ENCODE data around the gene MAP1LC3A. TPM values are rescaled to one million over a fixed set of nuclear protein-coding genes. Genes with fewer than 3 reads are reported as not detected.

MAP1LC3A gene
- total RNA-seq, 1 experiment from 2014 or later: 25.9 TPM

DNA sequence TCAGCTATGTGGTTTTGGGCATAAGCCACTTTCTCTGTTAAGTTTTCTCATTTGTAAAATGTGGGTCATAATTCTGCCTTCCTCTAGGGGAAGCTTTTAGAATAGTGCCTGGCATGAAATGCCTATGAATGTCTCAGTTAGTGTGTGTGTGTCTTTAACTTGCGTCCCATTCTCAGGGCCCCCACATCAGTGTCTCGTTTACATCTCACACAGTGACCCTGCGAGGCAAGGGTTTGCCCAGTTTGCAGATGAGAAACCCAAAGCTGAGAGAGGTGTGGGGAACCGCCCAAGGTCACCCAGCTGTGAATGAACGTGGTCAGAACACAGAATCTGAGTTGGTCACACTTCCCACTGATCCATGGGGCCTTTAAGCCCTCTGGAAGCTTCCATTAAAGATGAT lies 28.2 kb upstream of the MAP1LC3A start:
- H3K27ac ChIP-seq (ENCODE audit: insufficient read length, low read depth, low read length): no peak overlapping the region
- no peak overlapping the region for H3K9ac ChIP-seq (ENCODE audit: extremely low read depth, insufficient read length, low read length)
- no peak overlapping the region for H2BK15ac ChIP-seq (ENCODE audit: low read depth, low read length)
- H3K18ac ChIP-seq (ENCODE audit: insufficient read length, low read depth, low read length): no peak overlapping the region
- no peak overlapping the region for H3K23ac ChIP-seq (ENCODE audit: insufficient read length, low read depth, low read length)
- H2BK12ac ChIP-seq (ENCODE audit: insufficient read length, low read depth, low read length): no peak overlapping the region
- no peaks in the 10 kb centered on the region for H3K23me2 ChIP-seq (ENCODE audit: insufficient read length, low read depth, low read length, poor library complexity, severe bottlenecking)
- H2AK5ac ChIP-seq (ENCODE audit: insufficient read length, low read length): no peak overlapping the region
- H3K79me2 ChIP-seq (ENCODE audit: insufficient read depth, low read length): no peaks in the 10 kb centered on the region
- no peaks in the 10 kb centered on the region for H3K27me3 ChIP-seq (ENCODE audit: insufficient read depth, low read length)
- H2BK5ac ChIP-seq (ENCODE audit: insufficient read length, low read length): no peak overlapping the region
- H4K20me1 ChIP-seq (ENCODE audit: control insufficient read depth, insufficient read depth, insufficient read length): no peaks in the 10 kb centered on the region
- no peak overlapping the region for H4K8ac ChIP-seq (replicated peaks; ENCODE audit: insufficient read length, low read depth, low read length)
- no peak overlapping the region for H2BK120ac ChIP-seq (ENCODE audit: low read depth, low read length, poor library complexity, severe bottlenecking)
- Mint-ChIP-seq H3K4me1 (no peaks in the 10 kb centered on the region), H3K4me3 (no peak overlapping the region), H3K36me3 (ENCODE audit: insufficient read depth in 1 of 3, low read depth in 3 of 3) (peaks cover 21 to 82% (median 61%) of the 10 kb centered on the region in 3 experiments; a peak in 6 of 7 replicates), H3K9me3 (no peaks in the 10 kb centered on the region), H3K27me3 (ENCODE audit: low read depth) (no peaks in the 10 kb centered on the region), H3K27ac (no peak overlapping the region)
- H4K91ac ChIP-seq (ENCODE audit: insufficient read length, low read depth, low read length): no peak overlapping the region
- no peak overlapping the region for H2AFZ ChIP-seq (ENCODE audit: low read length)
- DNase-seq: no peak
- no peak overlapping the region for H3K56ac ChIP-seq (ENCODE audit: insufficient read length, low read depth, low read length)
- H3K9me3 ChIP-seq (ENCODE audit: control insufficient read depth, low read depth, low read length): no peaks in the 10 kb centered on the region
- no peak overlapping the region for H3K14ac ChIP-seq (ENCODE audit: insufficient read depth, low read length)
- no peaks in the 10 kb centered on the region for H3K79me1 ChIP-seq (ENCODE audit: insufficient read depth, low read depth, low read length, poor library complexity, severe bottlenecking)
- no peaks in the 10 kb centered on the region for H3K4me1 ChIP-seq (ENCODE audit: insufficient read depth, low read length)
- H2BK20ac ChIP-seq (ENCODE audit: low read depth, low read length, poor library complexity, severe bottlenecking): no peak overlapping the region
- H3K4ac ChIP-seq (ENCODE audit: low read depth, low read length): no peak overlapping the region
- no CpG with 5 or more reads among the region's 5 CpGs for WGBS (ENCODE audit: extremely low coverage, insufficient read length, low lambda C conversion rate)
- H3T11ph ChIP-seq (ENCODE audit: low read length): no peak overlapping the region
- H3K4me2 ChIP-seq (ENCODE audit: insufficient read depth, insufficient read length, low read length): no peak overlapping the region
- no peak overlapping the region for H4K5ac ChIP-seq (ENCODE audit: insufficient read length, low read depth, low read length)
- TF ChIP-seq, protein P1, sequence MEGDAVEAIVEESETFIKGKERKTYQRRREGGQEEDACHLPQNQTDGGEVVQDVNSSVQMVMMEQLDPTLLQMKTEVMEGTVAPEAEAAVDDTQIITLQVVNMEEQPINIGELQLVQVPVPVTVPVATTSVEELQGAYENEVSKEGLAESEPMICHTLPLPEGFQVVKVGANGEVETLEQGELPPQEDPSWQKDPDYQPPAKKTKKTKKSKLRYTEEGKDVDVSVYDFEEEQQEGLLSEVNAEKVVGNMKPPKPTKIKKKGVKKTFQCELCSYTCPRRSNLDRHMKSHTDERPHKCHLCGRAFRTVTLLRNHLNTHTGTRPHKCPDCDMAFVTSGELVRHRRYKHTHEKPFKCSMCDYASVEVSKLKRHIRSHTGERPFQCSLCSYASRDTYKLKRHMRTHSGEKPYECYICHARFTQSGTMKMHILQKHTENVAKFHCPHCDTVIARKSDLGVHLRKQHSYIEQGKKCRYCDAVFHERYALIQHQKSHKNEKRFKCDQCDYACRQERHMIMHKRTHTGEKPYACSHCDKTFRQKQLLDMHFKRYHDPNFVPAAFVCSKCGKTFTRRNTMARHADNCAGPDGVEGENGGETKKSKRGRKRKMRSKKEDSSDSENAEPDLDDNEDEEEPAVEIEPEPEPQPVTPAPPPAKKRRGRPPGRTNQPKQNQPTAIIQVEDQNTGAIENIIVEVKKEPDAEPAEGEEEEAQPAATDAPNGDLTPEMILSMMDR (conservative IDR thresholded peaks at IDR 0.05): no peak
